Osteocyte (in vitro differentiated cells): Measurements from ENCODE around the gene CHRND. TPM values are rescaled to one million over a fixed set of nuclear protein-coding genes. Genes with fewer than 3 reads are reported as not detected.

Experiments
- DNase-seq: peaks from one replicate; pipeline ENCODE4 v3.0.0; 2021; ENCODE audit warnings: mixed read lengths; ENCODE audit not compliant: unreplicated experiment; ENCODE audit errors: extremely low spot score
- H3K27ac Mint-ChIP-seq: one replicate; pipeline ENCODE4 v1.8.0; 2021; ENCODE audit warnings: mild to moderate bottlenecking, mixed read lengths; ENCODE audit not compliant: unreplicated experiment
- H3K27me3 Mint-ChIP-seq: one replicate; pipeline ENCODE4 v1.8.0; 2021; ENCODE audit warnings: mixed read lengths; ENCODE audit not compliant: unreplicated experiment
- H3K36me3 Mint-ChIP-seq: one replicate; pipeline ENCODE4 v1.8.0; 2021; ENCODE audit warnings: mixed read lengths; ENCODE audit not compliant: unreplicated experiment
- H3K4me1 Mint-ChIP-seq: one replicate; pipeline ENCODE4 v1.8.0; 2021; ENCODE audit warnings: mixed read lengths; ENCODE audit not compliant: unreplicated experiment
- H3K4me3 Mint-ChIP-seq: one replicate; pipeline ENCODE4 v1.8.0; 2021; ENCODE audit warnings: mild to moderate bottlenecking, moderate library complexity, mixed read lengths; ENCODE audit not compliant: unreplicated experiment
- H3K9me3 Mint-ChIP-seq: one replicate; pipeline ENCODE4 v1.8.0; 2021; ENCODE audit warnings: mixed read lengths; ENCODE audit not compliant: unreplicated experiment
- CTCF ChIP-seq: fragments of 200-600 bp; sonication (generic); IDR thresholded peaks from 2 replicates; pipeline ENCODE4 v1.5.0; 2021; ENCODE audit warnings: antibody characterized with exemption, mild to moderate bottlenecking, moderate library complexity
- long read RNA-seq: library from polyadenylated mRNA; unstranded; transcript quantifications from one replicate; pipeline ENCODE4 v2.0.0, GENCODE V29; 2021
- total RNA-seq: library from RNA; stranded (reverse); gene quantifications from 2 replicates; pipeline ENCODE4 v1.2.1, GENCODE V29; 2021

CHRND gene
- not detected in 2 replicates for total RNA-seq
- long read RNA-seq = 0 reads

DNA sequence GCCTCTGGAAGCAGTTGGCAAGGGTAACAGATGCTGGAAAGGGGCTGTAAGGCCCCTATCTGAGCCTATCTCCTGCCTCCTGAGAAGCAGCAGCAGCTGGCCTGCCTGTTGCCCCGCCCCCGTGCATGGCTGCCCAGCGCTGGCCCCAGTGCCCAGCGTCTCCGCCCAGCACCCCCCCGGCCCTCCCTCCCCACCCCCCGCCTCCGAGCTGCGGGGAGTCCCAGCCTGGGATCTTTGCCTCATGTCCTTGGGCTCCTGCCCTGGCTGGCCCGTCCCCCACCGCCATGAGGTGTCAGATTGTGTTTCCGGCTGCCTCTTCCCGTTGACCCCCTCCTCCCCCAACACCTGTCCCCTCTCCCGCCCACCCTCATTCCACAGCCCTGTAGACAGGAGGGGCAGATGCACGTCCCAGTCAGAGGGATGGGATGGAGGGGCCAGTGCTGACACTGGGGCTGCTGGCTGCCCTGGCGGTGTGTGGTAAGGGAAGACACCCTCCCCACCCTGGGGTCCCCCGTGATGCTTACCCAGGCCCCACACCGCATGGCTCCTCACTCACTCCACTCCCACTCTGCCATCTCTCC, at the start of gene CHRND:
Gene CHRND (plus strand): TSS at position 370 of the 581 bp plus-strand sequence. CDS start 56 bp downstream, at position 426.
- H3K9me3 Mint-ChIP-seq = no peaks in the 10 kb centered on the region
- no peak for DNase-seq
- H3K27ac Mint-ChIP-seq = no peak within 1 kb of the TSS
- peaks cover 24% of the 10 kb centered on the region for H3K27me3 Mint-ChIP-seq
- H3K4me1 Mint-ChIP-seq = peaks cover 6% of the 10 kb centered on the region
- no peaks in the 10 kb centered on the region for H3K36me3 Mint-ChIP-seq
- no peak for TF ChIP-seq CTCF
- no peak within 1 kb of the TSS for H3K4me3 Mint-ChIP-seq

DNA sequence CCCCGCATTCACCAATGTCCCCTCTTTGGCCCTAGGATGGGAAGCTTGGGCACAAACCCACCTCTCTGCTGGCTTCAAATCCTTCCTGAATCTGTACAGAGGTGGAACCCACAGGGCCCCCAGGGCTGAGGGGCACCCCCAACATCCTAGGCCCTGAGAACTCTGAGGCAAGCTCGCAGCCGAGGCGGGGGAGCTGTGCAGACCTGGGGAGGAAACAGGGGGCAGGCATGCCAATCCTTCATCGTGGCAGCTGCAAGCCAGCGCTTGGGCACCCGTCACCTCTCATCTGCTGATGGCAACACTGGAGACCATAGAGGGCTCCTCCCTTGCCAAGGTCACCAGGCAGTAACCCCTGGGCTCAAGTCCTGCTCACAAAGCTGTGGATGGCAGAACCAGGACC, 49.2 kb upstream of the CHRND start:
- H3K4me1 Mint-ChIP-seq = no peaks in the 10 kb centered on the region
- peaks cover 13% of the 10 kb centered on the region for H3K9me3 Mint-ChIP-seq
- peaks cover 6% of the 10 kb centered on the region for H3K36me3 Mint-ChIP-seq
- DNase-seq = no peak
- no peak overlapping the region for H3K27ac Mint-ChIP-seq
- H3K27me3 Mint-ChIP-seq = peaks cover 42% of the 10 kb centered on the region
- no peak for TF ChIP-seq CTCF
- no peak overlapping the region for H3K4me3 Mint-ChIP-seq

GRCh38 chr2:232477751-232478510, 48.0 kb upstream of the CHRND start:
- no peaks in the 10 kb centered on the region for H3K36me3 Mint-ChIP-seq
- H3K4me1 Mint-ChIP-seq = no peaks in the 10 kb centered on the region
- DNase-seq = no peak
- TF ChIP-seq CTCF = no peak
- peaks cover 37% of the 10 kb centered on the region for H3K27me3 Mint-ChIP-seq
- H3K27ac Mint-ChIP-seq = no peak overlapping the region
- H3K4me3 Mint-ChIP-seq = no peak overlapping the region
- H3K9me3 Mint-ChIP-seq = peaks cover 1% of the 10 kb centered on the region

DNA sequence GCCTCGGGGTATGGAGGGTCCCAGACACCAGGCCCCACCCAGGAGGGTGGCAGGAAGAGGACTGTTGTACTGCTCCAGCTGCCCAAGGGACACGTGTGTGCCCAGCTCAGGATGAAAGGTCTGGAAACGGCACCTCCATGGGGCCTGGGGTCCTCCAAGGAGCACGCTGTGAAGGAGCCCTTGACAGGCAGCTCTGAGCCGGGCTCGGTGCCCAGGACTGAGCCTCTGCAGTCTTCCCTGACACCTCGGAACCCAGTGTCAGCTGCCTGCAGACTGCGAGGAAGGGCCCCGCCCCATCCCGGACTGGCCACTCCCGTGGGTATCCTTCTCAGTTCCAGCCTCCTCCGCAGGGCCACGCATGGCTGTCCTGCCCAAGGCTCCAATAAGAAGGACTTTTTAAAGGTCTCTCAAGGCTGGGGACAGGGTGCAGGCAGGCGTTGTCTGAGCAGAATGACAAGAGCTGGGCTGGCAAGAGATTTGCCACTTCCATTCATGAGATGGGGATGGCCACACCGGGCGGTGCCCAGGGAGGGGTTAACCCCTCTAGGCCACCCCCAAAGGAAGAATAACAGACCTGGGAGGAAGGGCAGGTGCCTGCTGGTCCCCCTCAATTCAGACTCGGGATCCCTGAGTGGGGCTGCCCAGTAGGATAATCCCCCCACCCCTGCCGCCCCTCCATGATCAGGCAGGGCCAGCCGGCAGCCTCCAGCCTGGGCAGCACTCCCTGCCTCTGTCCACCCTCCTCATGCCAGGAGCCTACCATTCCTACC, 47.2 kb upstream of the CHRND start:
- Mint-ChIP-seq H3K27ac (no peak overlapping the region), H3K36me3 (no peaks in the 10 kb centered on the region), H3K4me1 (no peaks in the 10 kb centered on the region), H3K9me3 (no peaks in the 10 kb centered on the region), H3K4me3 (no peak overlapping the region), H3K27me3 (peaks cover 28% of the 10 kb centered on the region)
- TF ChIP-seq CTCF = no peak
- DNase-seq = no peak
